Endodermal cell (in vitro differentiated cells): ENCODE data around the gene SLC6A12. TPM values are rescaled to one million over a fixed set of nuclear protein-coding genes. Genes with fewer than 3 reads are reported as not detected.
A peak's percentile ranks its signal among the peaks of the same experiment; 100 is the strongest.

ENCODE experiments used
- DNase-seq: peaks from one replicate; pipeline ENCODE4 v3.0.0-alpha.2; 2017
- H3K27ac ChIP-seq: 2 replicates; pipeline ENCODE4 v1.5.1; 2013; ENCODE audit warnings: mild to moderate bottlenecking, low read depth, low read length, moderate library complexity
- H3K27me3 ChIP-seq: 2 replicates; pipeline ENCODE4 v1.6.1; 2013; ENCODE audit warnings: mild to moderate bottlenecking, low read length, moderate library complexity; ENCODE audit not compliant: insufficient read depth, control insufficient read depth, poor library complexity, severe bottlenecking
- H3K36me3 ChIP-seq: 2 replicates; pipeline ENCODE4 v1.7.0; 2013; ENCODE audit warnings: mild to moderate bottlenecking, low read length, moderate library complexity; ENCODE audit not compliant: control insufficient read depth, insufficient read depth
- H3K4me1 ChIP-seq: one replicate; pipeline ENCODE4 v1.7.0; 2013; ENCODE audit warnings: low read length; ENCODE audit not compliant: control insufficient read depth, insufficient read depth
- H3K4me3 ChIP-seq: 2 replicates; pipeline ENCODE4 v1.5.1; 2013; ENCODE audit warnings: mild to moderate bottlenecking, low read length, moderate library complexity
- H3K9ac ChIP-seq: 2 replicates; pipeline ENCODE4 v1.6.1; 2013; ENCODE audit warnings: mild to moderate bottlenecking, low read length, moderate library complexity; ENCODE audit not compliant: poor library complexity, severe bottlenecking; ENCODE audit errors: extremely low read depth
- H3K9me3 ChIP-seq: 2 replicates; pipeline ENCODE4 v1.6.1; 2013; ENCODE audit warnings: mild to moderate bottlenecking, low read length, moderate library complexity; ENCODE audit not compliant: control insufficient read depth
- H3K27ac Mint-ChIP-seq: 2 replicates; pipeline ENCODE4 v1.8.0; 2020; ENCODE audit warnings: mixed read lengths
- H3K27me3 Mint-ChIP-seq: 2 replicates; pipeline ENCODE4 v1.8.0; 2021; ENCODE audit warnings: mild to moderate bottlenecking, mixed read lengths; ENCODE audit not compliant: insufficient read depth
- H3K36me3 Mint-ChIP-seq: 2 replicates; pipeline ENCODE4 v1.8.0; 2020; ENCODE audit warnings: low read depth, mixed read lengths
- H3K4me1 Mint-ChIP-seq: 2 replicates; pipeline ENCODE4 v1.8.0; 2020; ENCODE audit warnings: mixed read lengths
- H3K4me3 Mint-ChIP-seq: 2 replicates; pipeline ENCODE4 v1.8.0; 2020; ENCODE audit warnings: mild to moderate bottlenecking, moderate library complexity, mixed read lengths
- H3K9me3 Mint-ChIP-seq: 2 replicates; pipeline ENCODE4 v1.8.0; 2020; ENCODE audit warnings: mild to moderate bottlenecking, mixed read lengths
- WGBS, 2 experiments: methylation state at CpG; one replicate each; pipeline versions ENCODE4 v1.1.5 to v1.1.7; 2013; ENCODE audit warnings: missing lambda C conversion rate in 2 of 2, mixed read lengths in 1 of 2; ENCODE audit not compliant: insufficient coverage in 1 of 2, insufficient read length in 1 of 2; 5-methylcytosine and 5-hydroxymethylcytosine counted together
- total RNA-seq, 2 donors: library from RNA; stranded (reverse); fragmentation: NEBNext Ultra II Directional in 1 of 2; extraction: Animal tissue kit (Norgen Biotek cat#: 25700) in 1 of 2; gene quantifications; 2 replicates in 1 of 2; 3 replicates in 1 of 2; pipeline ENCODE4 v1.2.1, GENCODE V29; 2021
- TF ChIP-seq, protein P1 (sequence below): fragments of 200-600 bp; sonication (generic); conservative IDR thresholded peaks from 2 replicates; pipeline ENCODE4 v1.5.0; 2021; ENCODE audit warnings: antibody characterized with exemption, mild to moderate bottlenecking

SLC6A12 gene
- total RNA-seq, 2 donors from 2014 or later = 0.58 to 1.3 TPM

- Histone ChIP-seq H3K4me1 (peaks cover 10% of the 10 kb centered on the region), H3K9me3 (no peaks in the 10 kb centered on the region), H3K4me3 (peak overlapping the region; percentile 80), H3K27me3 (peaks cover 72% of the 10 kb centered on the region), H3K27ac (no peak overlapping the region), H3K36me3 (no peaks in the 10 kb centered on the region), H3K9ac (no peak overlapping the region)
- H3K4me1 Mint-ChIP-seq = peaks cover 16% of the 10 kb centered on the region
- WGBS, 2 experiments = 2 to 7% methylated on average over 11 to 84 of the region's 84 CpGs
- DNase-seq = peak; percentile 89
- no peaks in the 10 kb centered on the region for H3K36me3 Mint-ChIP-seq
- H3K4me3 Mint-ChIP-seq = peak overlapping the region; percentile 45
- H3K27ac Mint-ChIP-seq = no peak overlapping the region
- H3K27me3 Mint-ChIP-seq = peaks cover 89% of the 10 kb centered on the region
- TF ChIP-seq, protein P1, sequence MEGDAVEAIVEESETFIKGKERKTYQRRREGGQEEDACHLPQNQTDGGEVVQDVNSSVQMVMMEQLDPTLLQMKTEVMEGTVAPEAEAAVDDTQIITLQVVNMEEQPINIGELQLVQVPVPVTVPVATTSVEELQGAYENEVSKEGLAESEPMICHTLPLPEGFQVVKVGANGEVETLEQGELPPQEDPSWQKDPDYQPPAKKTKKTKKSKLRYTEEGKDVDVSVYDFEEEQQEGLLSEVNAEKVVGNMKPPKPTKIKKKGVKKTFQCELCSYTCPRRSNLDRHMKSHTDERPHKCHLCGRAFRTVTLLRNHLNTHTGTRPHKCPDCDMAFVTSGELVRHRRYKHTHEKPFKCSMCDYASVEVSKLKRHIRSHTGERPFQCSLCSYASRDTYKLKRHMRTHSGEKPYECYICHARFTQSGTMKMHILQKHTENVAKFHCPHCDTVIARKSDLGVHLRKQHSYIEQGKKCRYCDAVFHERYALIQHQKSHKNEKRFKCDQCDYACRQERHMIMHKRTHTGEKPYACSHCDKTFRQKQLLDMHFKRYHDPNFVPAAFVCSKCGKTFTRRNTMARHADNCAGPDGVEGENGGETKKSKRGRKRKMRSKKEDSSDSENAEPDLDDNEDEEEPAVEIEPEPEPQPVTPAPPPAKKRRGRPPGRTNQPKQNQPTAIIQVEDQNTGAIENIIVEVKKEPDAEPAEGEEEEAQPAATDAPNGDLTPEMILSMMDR = peak; percentile 78
- no peaks in the 10 kb centered on the region for H3K9me3 Mint-ChIP-seq
Observed at GRCh38 chr12:203462-204260, 10.3 kb downstream of the SLC6A12 start.

DNA sequence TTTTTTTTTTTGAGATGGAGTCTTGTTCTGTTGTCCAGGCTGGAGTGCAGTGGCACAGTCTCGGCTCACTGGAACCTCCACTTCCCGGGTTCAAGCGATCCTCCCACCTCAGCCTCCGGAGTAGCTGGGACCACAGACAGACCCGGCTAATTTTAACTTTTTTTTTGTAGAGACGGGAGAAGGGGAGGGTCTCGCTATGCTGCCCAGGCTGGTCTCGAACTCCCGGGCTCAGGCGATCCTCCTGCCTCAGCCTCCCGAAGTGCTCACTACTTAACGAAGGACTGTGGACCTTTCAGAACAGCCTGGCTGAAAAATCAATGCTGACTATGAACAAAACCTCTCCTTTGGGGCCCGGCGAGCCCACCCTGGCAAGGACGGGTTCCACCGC, 10.9 kb downstream of the SLC6A12 start:
- Mint-ChIP-seq H3K9me3 (no peaks in the 10 kb centered on the region), H3K36me3 (no peaks in the 10 kb centered on the region), H3K4me1 (peaks cover 18% of the 10 kb centered on the region), H3K4me3 (peak overlapping the region; percentile 45), H3K27ac (no peak overlapping the region), H3K27me3 (peaks cover 88% of the 10 kb centered on the region)
- no peaks in the 10 kb centered on the region for H3K9me3 ChIP-seq
- H3K9ac ChIP-seq = no peak overlapping the region
- TF ChIP-seq, protein P1 = no peak
- H3K27ac ChIP-seq = no peak overlapping the region
- WGBS, 2 experiments = 41 to 48% methylated on average over 12 to 16 of the region's 16 CpGs
- H3K4me1 ChIP-seq = peaks cover 10% of the 10 kb centered on the region
- H3K4me3 ChIP-seq = peak overlapping the region; percentile 80
- peaks cover 74% of the 10 kb centered on the region for H3K27me3 ChIP-seq
- H3K36me3 ChIP-seq = no peaks in the 10 kb centered on the region
- DNase-seq = no peak

DNA sequence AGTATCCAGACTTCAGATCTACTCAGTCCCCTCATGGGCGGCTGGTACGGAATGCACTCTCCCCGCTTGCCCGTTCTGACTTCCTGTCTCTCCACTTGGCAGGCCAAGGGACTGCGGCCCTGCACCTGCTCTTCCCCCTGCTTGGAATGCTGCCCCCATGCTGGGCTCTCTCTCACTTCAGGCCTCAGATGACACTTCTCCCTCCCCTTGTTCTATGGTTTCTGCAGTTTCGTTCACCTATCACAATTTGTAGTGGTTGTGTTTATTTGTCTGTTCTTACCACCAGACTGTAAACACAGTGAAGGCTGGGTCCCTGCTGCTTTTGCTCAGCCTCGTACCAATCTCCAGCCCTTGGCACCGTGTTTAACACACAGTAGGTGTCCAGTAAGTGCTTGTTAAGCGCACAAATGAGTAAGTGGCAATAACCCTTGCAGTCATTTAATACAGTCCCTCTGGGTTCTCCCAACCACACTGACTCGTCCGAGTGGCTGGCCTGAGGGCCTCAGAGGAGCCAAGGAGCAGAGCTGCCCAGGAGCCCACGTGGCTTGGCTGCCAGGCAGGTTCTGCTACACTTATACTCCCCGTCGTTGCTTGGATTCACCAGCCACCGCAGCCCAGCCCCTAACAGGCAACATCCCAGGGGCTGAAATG, 11.8 kb downstream of the SLC6A12 start:
- no peak overlapping the region for H3K27ac Mint-ChIP-seq
- H3K27me3 Mint-ChIP-seq = peaks cover 89% of the 10 kb centered on the region
- H3K4me1 Mint-ChIP-seq = peaks cover 18% of the 10 kb centered on the region
- Histone ChIP-seq H3K4me1 (peaks cover 10% of the 10 kb centered on the region), H3K27me3 (peaks cover 80% of the 10 kb centered on the region), H3K36me3 (no peaks in the 10 kb centered on the region), H3K27ac (no peak overlapping the region), H3K9ac (no peak overlapping the region), H3K4me3 (no peak overlapping the region), H3K9me3 (no peaks in the 10 kb centered on the region)
- TF ChIP-seq, protein P1 = no peak
- H3K36me3 Mint-ChIP-seq = no peaks in the 10 kb centered on the region
- peak overlapping the region; percentile 45 for H3K4me3 Mint-ChIP-seq
- WGBS, 2 experiments = 26 to 27% methylated on average over 13 to 15 of the region's 15 CpGs
- no peaks in the 10 kb centered on the region for H3K9me3 Mint-ChIP-seq
- DNase-seq = peak; percentile 88
